ENCODE measurements around the gene CA4. TPM values are rescaled to one million over a fixed set of nuclear protein-coding genes. Genes with fewer than 3 reads are reported as not detected.

Gene CA4
- total RNA-seq, 1 donor from 2014 or later, result not detected

DNA sequence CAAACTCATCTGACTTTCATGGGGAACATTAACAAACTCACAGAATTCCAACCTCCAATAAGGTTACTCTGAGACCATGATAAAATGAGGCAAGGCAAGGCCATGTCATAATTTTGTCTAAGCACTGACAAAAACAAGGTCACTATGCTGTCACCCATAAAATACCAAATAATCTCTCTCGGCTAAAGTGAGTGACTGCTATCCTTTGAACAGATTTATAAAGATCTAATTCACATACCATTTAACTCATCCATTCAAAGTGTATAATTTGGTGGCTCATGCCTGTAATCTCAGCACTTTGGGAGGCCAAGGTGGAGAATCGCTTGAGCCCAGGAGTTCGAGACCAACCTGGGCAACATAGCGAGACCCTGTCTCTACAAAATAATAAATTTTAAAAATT is 20.6 kb upstream of the CA4 start:
- DNase-seq (ENCODE audit: low read depth), result no peak

DNA sequence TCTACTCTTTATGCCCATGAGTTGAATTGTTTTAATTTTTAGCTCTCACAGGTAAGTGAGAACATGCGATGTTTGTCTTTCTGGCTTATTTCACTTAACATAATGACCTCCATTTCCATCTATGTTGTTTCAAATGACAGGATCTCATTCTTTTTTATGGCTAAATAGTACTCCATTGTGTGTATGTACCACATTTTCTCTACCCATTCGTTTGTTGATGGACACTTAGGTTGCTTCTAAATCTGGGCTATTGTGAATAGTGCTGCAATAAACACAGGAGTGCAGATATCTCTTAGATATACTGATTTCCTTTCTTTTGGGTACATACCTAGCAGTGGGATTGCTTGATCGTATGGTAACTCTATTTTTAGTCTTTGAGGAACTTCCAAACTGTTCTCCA is 19.3 kb upstream of the CA4 start:
- no peak for DNase-seq (ENCODE audit: low read depth)

DNA sequence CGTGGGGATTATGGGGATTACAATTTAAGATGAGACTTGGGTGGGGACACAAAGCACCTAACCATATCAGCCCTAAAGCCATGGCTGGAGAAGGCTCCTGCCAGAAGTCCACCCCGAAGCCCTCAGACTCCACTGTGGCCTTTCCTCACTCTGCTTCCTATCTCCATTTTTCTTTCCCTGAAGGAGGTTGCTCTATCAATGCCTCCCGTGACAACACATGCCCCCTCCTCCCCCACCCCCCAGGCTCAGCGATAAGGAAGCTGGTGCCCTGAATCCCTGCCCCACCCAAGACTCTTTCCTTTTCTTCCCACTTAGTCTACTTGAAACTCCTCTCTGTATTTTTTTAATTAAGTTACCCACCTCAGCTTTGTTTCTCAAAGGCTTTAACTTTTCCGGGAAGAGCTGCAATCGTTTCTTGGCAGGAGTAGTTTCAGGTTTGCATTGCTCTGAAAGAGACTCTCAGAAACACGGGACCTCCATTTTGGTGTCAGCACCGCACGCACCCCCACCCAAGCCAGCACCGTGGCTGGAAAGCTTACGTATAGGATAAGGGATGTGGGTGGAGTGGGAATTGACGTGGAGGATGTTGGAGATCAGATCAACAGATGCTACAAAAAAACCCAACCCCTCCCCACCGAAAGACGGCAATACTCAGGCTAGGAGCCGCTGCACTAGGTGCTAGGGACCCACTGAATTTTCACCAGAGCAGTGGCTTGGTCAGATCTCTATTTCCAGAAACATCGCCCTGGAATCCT is 15.2 kb upstream of the CA4 start:
- DNase-seq (ENCODE audit: low read depth), result no peak

DNA sequence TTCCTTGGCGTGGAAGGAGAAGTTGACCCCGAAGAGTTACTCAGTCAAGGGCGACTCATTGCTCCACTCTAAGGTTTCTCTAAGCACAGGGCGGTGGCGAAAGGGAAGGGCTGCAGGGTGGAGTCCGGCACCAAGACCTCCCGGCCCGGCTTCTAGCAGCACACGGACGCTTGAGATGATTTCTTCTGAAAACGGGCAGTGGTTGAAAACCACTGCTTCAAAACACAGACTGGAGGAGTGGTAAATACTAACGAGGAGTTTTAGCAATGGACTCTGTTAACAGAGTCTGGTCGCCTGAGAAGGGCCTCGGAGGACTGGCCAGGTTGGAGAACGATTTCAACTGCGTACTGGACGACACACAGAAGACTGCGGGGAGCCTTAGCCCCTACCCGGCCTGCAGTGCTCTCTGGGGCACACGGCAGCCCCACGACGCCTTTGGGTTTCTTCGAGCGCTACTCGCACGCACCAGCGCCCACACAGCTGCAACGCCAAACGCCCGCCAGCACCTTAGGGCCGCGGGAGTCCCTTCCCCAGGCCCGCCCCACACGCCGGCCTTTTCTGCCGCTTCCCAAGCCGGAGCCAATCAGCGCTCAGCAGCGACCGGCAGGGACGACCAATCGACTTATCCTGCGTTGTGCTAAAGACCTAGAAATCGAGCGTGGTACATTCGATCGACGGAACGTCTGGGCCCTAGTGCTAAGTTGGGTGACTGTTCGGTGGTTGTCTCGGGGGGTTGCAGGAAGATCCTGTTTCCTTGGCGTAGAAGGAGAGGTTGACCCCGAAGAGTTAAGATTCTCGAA is 14.4 kb upstream of the CA4 start:
- DNase-seq (ENCODE audit: low read depth), result peak; percentile 92

DNA sequence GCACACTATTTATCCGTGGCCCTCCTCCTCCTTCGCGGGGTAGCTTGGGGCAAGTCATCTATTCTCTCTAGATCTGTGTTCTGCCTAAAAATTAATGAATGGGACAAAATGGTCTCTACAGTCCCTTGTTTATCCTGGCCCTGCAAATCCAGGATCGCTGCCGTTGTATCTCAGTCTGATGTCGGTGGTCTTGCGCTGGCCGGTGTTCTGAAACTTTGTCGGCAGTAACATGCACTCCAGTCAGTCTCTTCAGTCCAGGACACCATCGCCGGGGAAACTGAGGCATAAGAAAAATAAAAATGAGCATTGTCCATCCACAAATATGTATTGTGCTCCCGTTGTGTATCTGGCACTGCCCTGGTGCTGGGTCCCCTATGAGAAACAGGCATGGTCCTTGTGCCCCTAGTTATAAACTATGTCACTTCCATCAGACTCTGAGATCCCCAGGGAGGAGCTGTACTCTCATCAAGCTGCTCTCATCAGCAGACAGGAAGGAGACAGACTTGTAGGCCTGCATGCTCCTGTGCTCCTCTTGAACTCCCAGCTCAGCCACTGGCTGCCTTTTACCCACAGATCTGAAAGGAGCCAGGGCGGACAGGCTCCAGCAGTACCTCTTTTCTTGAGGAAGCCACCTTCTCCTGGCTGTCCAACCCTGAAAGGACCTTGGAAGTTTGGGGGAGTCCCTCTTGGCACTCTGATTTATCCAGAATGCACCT is 13.7 kb upstream of the CA4 start:
- DNase-seq (ENCODE audit: low read depth), result no peak

DNA sequence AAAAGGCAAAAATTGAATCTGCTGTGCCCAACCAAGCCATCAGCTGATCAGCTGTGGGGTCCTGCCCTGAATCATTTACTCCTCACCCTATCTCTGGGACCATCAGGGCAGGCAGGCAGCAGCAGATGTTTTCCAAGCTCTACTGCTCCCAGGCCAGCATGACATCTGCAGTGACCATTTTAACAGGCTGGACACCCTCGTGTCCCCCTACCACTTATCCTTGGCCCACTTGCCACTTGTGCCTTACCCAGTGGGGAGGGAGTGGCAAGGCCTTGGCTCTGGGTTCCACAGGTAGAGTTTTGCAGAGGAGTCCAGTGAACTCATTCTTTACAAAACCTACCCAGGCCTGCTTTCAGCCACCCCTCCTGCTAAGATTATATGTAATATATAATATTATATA is 12.0 kb upstream of the CA4 start:
- DNase-seq (ENCODE audit: low read depth), result no peak

DNA sequence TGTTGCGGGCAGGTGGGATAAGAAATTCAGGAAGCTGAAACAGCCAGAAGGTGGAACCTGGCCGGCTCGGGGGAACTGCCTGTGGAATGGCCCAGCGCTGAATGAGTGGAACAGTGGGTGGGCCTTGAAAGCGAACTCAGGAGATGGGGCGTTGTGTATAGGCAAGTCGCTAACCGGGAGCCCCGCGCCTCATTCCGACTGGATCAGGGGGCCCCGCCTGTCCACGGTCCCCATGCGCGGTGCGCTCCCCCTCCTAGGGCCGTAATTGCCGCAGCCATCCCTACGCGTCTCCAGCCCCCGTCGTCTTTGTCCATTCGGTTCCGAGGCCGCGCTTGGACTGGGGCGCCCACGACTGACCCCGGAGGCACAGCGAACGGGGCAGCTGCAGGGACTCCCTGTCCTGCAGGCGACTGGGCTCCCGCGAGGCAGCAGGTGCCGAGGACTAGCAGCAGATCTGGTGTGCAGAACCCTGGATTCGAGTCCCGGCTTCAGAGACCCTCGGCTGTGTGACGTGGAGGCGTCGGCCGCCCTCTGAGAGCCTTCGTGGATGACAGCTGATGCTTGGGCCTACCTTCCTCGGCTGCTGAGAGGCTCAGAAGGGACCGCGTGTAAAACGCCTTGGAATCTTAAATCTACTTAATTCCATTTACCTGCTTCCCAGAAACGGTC is 10.9 kb upstream of the CA4 start:
- DNase-seq (ENCODE audit: low read depth), result no peak

DNA sequence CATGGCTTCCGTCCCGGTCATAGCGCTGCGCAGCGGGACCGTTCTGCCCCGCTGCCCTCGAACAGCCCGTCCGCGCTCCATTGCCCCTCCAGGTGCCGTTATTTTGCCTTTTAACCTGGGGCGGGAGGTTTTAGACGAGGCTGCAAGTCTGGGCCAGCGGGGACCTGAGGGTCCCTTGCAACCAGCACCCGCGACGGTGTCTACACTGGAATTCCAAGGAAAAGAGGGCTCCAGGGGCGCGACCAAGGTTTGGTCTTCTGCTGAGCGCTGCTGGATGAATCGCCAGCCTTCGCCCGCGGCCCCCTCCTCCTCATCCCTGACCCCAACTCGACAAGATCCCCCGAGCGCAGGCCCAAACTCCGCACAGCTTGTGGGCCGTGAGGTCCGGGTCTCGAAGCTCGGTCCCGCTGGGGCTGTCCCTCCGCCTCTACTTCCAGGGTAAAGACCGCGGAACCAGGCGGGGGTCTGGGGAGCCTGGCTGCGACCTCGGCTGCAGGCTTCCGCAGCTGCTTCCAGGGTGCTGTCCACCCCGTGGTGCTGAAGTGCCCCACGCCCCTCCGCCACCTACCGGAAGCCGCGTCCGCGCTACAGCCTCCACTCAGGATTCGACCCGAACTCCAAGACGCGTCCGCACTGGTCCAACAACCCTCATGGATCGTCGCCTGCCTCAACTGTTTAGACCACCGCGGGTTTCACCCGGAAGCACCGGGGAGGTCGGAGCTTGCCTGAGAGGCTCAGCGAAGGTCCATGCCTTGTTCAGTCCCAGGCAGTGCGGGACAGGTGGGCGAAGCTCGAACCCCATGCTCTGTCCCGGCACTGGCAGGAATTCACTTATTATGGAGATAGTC is 10.1 kb upstream of the CA4 start:
- DNase-seq (ENCODE audit: low read depth), result peak; percentile 71

DNA sequence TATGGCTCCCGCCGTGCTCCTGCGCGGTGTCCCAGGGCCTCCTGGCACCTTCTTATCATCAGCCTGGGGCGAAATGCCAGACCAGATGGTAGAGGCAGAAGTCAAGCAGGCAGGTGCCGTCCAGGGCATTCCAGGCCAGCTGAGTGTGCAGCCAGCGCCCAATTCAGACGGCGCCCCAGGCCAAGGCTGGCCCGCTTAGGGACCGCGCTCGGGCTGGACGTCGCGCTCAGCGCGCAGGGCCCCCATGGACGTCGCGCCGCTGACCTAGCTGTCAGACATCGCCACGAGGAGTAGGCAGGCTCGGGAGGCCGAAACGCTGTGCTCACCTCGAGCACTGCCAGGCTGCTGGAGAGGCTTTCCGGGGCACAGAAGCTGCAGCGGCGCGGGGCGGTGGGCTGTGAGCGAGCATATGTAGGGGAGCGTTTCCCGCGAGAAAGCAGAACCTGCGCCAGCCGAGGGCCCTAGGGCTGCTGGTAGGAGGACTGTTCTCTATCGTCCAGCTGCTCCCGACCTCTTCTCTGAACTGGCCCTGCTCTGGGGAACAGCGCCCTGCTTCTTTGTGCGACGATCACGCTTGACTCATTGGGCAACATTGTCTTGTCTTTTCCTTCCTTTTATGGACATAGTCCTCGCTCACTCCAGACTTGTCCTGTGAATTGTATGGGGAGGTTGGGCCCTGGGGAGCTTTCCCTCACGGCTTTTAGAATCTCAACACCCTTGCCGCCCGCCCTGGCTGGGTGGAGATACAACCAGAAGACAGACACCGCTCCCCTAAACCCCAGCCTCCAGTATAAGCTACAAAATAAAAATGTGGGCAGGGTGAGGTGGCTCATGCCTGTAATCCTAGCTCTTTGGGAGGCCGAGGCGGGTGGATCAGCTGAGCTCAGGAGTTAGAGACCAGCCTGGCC is 8.4 kb upstream of the CA4 start:
- peak; percentile 20 for DNase-seq (ENCODE audit: low read depth)

DNA sequence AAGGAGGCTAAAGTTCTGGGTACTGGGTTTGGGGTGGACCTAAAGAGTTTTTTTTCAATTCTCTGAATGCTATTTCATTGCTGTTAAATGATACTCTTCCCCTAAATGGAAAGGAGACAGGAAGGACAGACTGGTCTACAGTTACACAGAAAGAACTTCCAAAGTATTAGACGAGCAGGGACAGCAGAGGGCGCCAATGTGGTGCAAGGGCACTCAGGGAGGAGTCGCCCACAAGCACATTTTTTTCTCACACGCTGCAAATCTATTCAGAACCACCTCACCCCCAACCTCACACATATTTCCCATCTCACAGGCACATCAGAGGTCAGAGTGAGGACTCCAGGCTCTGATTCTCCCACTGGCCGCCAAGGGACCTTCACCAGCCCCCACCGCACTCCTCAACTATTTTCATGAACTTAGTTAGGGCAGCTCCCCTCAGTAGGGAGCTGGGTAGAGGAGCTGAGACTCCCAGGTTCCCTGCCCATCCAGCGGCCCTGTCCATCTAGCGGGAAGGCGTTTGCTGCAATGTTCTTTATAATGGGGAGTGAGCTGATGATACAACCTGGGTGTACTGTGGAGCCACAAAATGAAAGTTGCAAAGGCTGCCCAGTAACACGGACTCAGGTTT is 6.8 kb upstream of the CA4 start:
- DNase-seq (ENCODE audit: low read depth), result peak; percentile 86

DNA sequence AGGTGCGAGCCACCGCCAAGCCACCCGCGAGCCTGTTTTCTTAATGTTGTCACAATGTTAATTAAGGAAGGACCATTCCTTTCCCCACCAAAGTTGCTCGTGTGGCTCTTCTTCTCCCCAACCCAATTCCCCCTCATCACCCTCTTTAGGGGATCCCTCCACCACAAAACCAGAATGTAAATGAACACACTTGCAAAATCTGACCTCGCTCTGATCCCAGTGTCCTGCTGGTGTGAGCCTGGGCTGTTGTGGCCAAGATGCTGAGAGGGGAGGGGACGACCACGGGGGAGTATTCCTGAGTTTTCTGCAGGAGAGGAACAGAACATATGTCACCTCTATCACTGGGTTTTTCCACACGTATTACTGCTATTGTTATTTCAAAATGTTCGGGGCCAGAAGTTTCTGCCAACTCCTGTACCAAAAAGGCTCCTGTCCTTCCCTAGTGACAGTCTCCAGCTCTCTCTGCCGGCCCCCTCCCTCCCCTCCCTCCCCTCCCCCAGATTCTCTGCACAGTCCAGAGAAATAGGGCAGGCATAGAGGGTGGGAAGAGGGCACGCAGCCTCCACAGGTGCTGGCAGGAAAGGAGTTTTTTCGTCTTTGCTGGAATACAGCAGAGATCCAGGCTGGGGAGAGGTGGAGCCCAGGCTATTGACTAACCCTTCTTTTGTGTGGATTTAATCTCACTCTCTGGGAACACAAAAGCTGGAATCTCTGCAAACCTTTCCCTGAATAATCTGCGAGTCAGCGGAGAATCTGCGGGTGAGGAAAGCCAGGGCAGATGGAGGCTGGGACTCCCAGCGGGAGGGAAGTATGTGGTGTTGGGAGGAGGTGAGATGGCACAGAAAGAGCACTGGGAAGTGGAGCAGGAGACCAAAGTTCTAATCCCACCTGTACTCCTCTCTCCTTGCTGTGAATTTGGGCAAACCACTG is 4.5 kb upstream of the CA4 start:
- DNase-seq (ENCODE audit: low read depth), result no peak

DNA sequence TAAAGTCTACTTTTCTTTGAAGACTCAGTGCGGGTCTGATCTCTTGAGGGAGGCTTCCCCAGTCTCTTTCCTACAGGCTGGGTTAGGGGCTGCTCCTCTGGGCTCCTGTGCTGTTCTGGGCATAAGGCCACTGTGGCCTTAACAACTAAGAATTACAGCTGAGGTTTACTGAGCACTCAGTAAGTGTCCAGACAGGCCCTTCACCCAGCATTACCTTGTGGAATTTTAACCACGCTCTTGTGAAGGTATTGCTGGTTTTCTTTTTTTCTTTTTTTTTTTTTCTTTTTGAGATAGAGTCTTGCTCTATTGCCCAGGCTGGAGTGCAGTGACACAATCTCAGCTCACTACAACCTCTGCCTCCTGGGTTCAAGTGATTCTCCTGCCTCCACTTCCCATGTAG is 3.6 kb upstream of the CA4 start:
- no peak for DNase-seq (ENCODE audit: low read depth)

DNA sequence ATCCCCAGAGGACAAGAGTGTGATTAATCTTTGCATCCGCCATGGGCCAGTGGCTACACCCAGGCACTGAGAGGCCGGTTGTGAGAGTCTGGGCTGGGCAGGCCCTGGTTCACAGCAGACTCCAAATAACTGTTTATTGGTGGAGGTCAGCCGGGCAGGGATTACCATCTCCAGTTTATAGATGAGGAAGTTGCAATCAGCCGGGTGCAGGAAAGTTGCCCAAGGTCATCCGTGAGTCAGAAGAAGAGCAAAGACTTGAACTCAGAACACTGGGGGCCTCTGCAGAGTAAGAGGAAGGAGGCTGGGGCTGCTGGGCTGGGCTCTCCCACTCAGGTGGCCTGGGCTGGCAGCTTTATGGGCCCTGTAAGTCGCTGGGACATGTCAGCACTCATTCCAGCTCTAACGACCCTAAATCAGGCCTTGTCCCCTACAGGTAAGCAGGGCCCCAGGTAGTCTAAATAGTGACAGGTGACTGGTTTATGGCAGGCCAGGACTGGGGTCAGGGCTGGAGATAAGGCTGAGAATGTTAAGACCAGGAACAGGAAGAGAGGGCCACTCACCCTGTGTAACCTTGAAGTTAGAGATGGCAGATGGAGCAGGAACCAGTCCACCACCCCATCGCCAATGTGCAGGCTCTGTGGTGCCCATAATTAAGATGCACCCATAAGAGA is 2.1 kb upstream of the CA4 start:
- no peak for DNase-seq (ENCODE audit: low read depth)

DNA sequence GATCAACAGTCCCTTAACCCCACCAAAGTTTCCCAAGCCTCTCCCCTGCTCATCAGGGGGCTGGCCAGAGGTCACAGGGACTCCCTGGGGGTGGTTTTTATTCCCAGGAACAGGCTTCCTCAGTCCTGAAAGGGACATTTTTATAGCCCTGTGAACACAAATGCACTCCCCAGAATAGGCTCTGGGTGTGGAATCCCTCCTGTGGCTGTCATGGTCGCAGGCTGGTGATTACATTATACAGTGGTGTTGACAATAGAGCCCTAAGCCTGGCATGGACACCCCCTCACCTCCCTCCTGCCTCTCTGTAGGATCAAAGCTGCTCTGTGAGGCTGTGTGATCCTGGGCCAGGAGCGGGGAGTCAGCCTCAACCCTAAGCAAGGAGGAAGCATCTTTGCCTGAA is 1.4 kb upstream of the CA4 start:
- DNase-seq (ENCODE audit: low read depth), result no peak

DNA sequence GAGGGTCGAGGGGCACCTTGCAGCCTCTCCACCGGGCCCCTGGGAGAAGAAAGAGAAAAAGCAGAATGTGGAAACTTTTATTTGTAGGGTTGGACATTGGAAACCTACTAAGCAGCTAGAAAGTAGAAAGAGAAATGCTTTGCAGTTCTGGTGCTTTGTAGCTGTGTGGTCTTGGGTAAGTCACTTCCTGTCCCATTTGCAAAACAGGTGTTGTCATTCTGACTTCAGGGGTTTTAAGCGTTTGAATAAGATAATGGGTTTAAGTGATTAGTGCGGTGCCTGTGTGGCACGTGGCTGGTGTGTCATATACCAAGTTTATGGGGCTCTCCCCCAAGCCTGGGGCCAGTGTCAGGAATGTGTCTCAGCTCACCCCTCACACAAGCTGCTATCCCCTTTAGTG is 1.6 kb downstream of the CA4 start:
- DNase-seq (ENCODE audit: low read depth), result no peak

DNA sequence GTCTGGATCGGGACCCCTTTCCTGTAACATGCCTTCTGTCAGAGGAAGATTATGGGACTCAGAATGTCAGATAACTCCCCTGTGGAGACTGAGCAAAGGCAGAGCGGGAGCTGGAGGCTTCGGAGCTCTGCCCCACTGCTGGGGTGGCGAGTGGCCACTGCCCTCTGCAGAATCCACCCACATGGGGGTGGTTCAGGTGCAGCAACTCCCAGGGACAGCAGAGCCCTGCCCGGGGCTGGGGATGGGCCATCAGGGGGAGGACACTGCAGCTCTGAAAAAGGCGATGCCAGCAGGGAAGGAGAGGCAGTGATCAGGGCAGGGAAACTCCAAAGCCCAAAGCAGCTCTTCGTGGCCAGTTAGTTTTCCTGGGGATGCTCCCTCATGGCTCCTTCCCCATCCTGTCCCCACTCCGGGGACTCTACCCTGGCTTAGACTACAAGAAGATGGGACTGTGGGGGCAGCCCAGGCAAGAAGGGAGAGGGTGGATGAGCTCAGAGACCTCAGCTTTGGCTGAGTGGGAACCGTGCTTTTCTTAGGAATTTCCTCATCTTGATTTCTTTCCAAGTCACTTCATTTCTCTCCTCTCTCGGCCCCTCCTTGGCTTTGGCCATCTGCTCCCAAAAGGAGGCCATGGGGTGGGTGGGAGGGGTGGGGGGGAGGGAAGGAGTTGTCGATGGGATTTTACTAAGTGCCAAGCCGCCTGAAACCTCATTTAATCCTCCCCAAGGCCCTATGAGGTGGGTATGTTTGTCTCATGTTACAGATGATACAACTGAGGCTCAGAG is 4.0 kb downstream of the CA4 start:
- DNase-seq (ENCODE audit: low read depth), result no peak
